ENCODE results near the gene TBC1D19. TPM values are rescaled to one million over a fixed set of nuclear protein-coding genes. Genes with fewer than 3 reads are reported as not detected.

Gene TBC1D19
- total RNA-seq, 1 experiment from 2014 or later, result 12.8 TPM

GRCh38 chr4:26751838-26752237, 168.0 kb downstream of the TBC1D19 start:
- DNase-seq, result no peak
- no peak overlapping the region for H2AFZ ChIP-seq
- H3K36me3 ChIP-seq (ENCODE audit: low read depth), result no peaks in the 10 kb centered on the region
- no peaks in the 10 kb centered on the region for H3F3A ChIP-seq (ENCODE audit: insufficient read depth, low read depth)
- no peaks in the 10 kb centered on the region for H3K4me1 ChIP-seq (replicated peaks; ENCODE audit: insufficient read depth)
- no peak overlapping the region for H3K4me2 ChIP-seq
- no peak overlapping the region for H3K27ac ChIP-seq
- no peaks in the 10 kb centered on the region for H3K27me3 ChIP-seq (ENCODE audit: insufficient read depth, low read depth)
- H3K4me3 ChIP-seq, result no peak overlapping the region
- H3K9me2 ChIP-seq (ENCODE audit: insufficient read depth), result no peaks in the 10 kb centered on the region
- no peaks in the 10 kb centered on the region for H3K79me2 ChIP-seq (ENCODE audit: low read depth)
- intact Hi-C loops (cut with micrococcal nuclease; ENCODE audit: unreplicated experiment), result no loop called here
- POLR2A ChIA-PET (ENCODE audit: unreplicated experiment), result no interaction called here
- TF ChIP-seq CTCF (conservative IDR thresholded peaks at IDR 0.05) (no peak), EZH2 (IDR thresholded peaks at IDR 0.05; ENCODE audit: low read depth) (no peak)
- CTCF ChIA-PET, result no interaction called here
- BruUV-seq (replicated peaks), result no TSS peak
- no peaks in the 10 kb centered on the region for H3K9me3 ChIP-seq (ENCODE audit: insufficient read depth, low read depth)
- no peaks in the 10 kb centered on the region for H4K20me1 ChIP-seq (ENCODE audit: insufficient read depth)

DNA sequence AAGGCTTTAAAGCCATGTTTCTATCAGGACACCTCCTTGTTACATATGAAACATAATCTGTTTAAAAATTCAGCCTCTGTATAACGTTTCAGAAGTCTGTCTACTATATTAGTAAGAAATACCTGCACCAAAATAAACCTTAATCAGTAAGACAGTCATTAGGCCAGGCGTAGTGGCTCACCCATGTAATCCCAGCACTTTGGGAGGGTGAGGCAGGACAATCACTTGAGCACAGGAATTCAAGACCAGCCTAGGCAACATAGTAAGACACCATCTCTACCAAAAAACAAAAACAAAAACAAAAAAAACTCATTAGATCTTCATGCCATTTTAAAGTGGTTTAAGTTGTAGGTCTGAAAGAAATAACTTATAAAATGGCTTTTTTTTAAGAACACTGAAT, 169.3 kb downstream of the TBC1D19 start:
- POLR2A ChIA-PET (ENCODE audit: unreplicated experiment), result no interaction called here

DNA sequence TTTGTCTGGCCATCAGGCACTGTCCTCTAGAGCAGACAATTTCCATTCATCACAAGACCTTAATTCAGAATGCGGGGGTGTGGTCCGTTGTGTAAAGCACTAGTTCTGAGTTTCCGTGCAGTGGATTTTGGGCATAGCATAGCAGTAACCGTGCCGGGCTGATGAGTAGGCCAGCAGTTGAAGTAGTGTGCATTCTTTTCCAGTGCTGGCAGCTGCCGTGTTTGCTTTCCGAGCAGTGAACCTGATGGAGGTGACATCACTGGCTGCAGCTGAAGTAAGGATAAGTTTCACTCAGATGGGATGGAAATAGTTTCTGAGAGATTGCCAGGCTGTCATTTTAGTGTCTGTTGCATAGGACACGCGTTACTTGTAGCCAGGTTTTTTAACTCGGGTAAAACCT, 169.7 kb downstream of the TBC1D19 start:
- H3K27ac ChIP-seq, result no peak overlapping the region
- DNase-seq, result no peak
- no peak overlapping the region for H3K4me2 ChIP-seq
- no peaks in the 10 kb centered on the region for H3K79me2 ChIP-seq (ENCODE audit: low read depth)
- TF ChIP-seq EZH2 (IDR thresholded peaks at IDR 0.05; ENCODE audit: low read depth), result no peak
- TF ChIP-seq CTCF (conservative IDR thresholded peaks at IDR 0.05), result no peak
- no peaks in the 10 kb centered on the region for H3K4me1 ChIP-seq (replicated peaks; ENCODE audit: insufficient read depth)
- no peaks in the 10 kb centered on the region for H3K27me3 ChIP-seq (ENCODE audit: insufficient read depth, low read depth)
- H2AFZ ChIP-seq, result no peak overlapping the region
- H4K20me1 ChIP-seq (ENCODE audit: insufficient read depth), result no peaks in the 10 kb centered on the region
- POLR2A ChIA-PET (ENCODE audit: unreplicated experiment), result no interaction called here
- no peaks in the 10 kb centered on the region for H3K9me3 ChIP-seq (ENCODE audit: insufficient read depth, low read depth)
- no peaks in the 10 kb centered on the region for H3K9me2 ChIP-seq (ENCODE audit: insufficient read depth)
- H3K4me3 ChIP-seq, result no peak overlapping the region
- H3K36me3 ChIP-seq (ENCODE audit: low read depth), result no peaks in the 10 kb centered on the region
- CTCF ChIA-PET, result no interaction called here
- intact Hi-C loops (cut with micrococcal nuclease; ENCODE audit: unreplicated experiment), result no loop called here
- BruUV-seq (replicated peaks), result no TSS peak
- no peaks in the 10 kb centered on the region for H3F3A ChIP-seq (ENCODE audit: insufficient read depth, low read depth)

More for the DNA sequence above, 169.3 kb downstream of the TBC1D19 start:
- Histone ChIP-seq H3K36me3 (ENCODE audit: low read depth) (no peaks in the 10 kb centered on the region), H3K79me2 (ENCODE audit: low read depth) (no peaks in the 10 kb centered on the region), H3K9me2 (ENCODE audit: insufficient read depth) (no peaks in the 10 kb centered on the region), H3K27me3 (ENCODE audit: insufficient read depth, low read depth) (no peaks in the 10 kb centered on the region), H2AFZ (no peak overlapping the region), H3K9me3 (ENCODE audit: insufficient read depth, low read depth) (no peaks in the 10 kb centered on the region), H3K4me3 (no peak overlapping the region), H3K27ac (no peak overlapping the region), H3K4me2 (no peak overlapping the region), H3F3A (ENCODE audit: insufficient read depth, low read depth) (no peaks in the 10 kb centered on the region), H4K20me1 (ENCODE audit: insufficient read depth) (no peaks in the 10 kb centered on the region), H3K4me1 (replicated peaks; ENCODE audit: insufficient read depth) (no peaks in the 10 kb centered on the region)
- DNase-seq, result no peak
- CTCF ChIA-PET, result no interaction called here
- no TSS peak for BruUV-seq (replicated peaks)
- intact Hi-C loops (cut with micrococcal nuclease; ENCODE audit: unreplicated experiment), result no loop called here
- no peak for TF ChIP-seq EZH2 (IDR thresholded peaks at IDR 0.05; ENCODE audit: low read depth)
- no peak for TF ChIP-seq CTCF (conservative IDR thresholded peaks at IDR 0.05)
